ENCODE data around the gene WDR91. TPM values are rescaled to one million over a fixed set of nuclear protein-coding genes. Genes with fewer than 3 reads are reported as not detected.
A peak's percentile ranks its signal among the peaks of the same experiment; 100 is the strongest.

Gene WDR91
- total and polyA plus RNA-seq, 4 donors: 5.8 to 19.0 (median 9.2) TPM

DNA sequence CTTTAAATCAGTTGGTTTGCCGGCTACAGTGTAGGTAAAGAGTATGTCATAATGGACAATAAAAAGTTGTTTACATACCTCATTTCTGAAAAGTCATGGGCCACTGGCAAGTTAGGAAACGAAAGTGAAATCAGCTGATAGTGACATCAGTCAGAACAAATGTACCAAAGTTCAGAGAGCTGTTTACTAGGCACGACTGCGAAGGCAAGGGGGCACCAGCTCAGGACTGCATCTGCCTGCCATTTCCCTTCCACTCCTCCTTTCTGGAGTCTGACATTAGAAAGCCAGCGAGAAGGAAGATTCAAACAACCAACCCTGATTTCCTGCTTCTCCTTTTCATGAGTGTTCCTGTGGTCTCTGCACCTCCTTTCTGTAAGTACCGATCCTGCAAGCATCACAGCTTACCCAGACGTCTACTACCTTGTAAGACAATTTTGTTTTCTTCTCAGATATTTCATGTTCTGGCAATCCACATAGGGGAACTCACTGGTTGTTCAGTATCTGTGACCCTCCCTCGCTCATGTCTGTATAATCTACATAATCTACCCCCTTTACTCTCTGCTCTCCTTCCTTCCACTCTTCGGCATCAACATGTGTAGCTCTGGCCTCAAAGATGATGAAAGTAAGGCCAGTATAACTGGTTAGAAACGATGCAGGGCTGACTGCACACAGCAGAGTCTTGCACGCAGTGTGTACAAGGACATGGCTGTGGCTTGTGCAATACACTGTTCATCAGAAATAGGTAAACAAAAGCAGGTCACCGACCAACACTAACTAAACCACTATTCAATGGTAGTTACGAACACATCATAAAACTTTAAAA, 63.2 kb downstream of the WDR91 start, which contains the start of gene TMEM140 (continued):
- TF ChIP-seq, protein P1, sequence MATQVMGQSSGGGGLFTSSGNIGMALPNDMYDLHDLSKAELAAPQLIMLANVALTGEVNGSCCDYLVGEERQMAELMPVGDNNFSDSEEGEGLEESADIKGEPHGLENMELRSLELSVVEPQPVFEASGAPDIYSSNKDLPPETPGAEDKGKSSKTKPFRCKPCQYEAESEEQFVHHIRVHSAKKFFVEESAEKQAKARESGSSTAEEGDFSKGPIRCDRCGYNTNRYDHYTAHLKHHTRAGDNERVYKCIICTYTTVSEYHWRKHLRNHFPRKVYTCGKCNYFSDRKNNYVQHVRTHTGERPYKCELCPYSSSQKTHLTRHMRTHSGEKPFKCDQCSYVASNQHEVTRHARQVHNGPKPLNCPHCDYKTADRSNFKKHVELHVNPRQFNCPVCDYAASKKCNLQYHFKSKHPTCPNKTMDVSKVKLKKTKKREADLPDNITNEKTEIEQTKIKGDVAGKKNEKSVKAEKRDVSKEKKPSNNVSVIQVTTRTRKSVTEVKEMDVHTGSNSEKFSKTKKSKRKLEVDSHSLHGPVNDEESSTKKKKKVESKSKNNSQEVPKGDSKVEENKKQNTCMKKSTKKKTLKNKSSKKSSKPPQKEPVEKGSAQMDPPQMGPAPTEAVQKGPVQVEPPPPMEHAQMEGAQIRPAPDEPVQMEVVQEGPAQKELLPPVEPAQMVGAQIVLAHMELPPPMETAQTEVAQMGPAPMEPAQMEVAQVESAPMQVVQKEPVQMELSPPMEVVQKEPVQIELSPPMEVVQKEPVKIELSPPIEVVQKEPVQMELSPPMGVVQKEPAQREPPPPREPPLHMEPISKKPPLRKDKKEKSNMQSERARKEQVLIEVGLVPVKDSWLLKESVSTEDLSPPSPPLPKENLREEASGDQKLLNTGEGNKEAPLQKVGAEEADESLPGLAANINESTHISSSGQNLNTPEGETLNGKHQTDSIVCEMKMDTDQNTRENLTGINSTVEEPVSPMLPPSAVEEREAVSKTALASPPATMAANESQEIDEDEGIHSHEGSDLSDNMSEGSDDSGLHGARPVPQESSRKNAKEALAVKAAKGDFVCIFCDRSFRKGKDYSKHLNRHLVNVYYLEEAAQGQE (IDR thresholded peaks at IDR 0.05): peak; percentile 80
- TF ChIP-seq HNF4G (IDR thresholded peaks at IDR 0.05): peak; percentile 41
- peak; percentile 14 to 39 for TF ChIP-seq RAD21 (IDR thresholded peaks at IDR 0.05)
- TF ChIP-seq RXRA (IDR thresholded peaks at IDR 0.05): peak; percentile 69 to 81
- peak; percentile 75 to 86 for TF ChIP-seq HNF4A (conservative IDR thresholded peaks at IDR 0.05)
- peak; percentile 22 to 56 for TF ChIP-seq EGR1 (IDR thresholded peaks at IDR 0.05; ENCODE audit: low read depth in 2 of 2)
- TF ChIP-seq NR2F2 (IDR thresholded peaks at IDR 0.05): no peak
- peak; percentile 92 to 98 for TF ChIP-seq JUND (IDR thresholded peaks at IDR 0.05)
- TF ChIP-seq, protein P2, sequence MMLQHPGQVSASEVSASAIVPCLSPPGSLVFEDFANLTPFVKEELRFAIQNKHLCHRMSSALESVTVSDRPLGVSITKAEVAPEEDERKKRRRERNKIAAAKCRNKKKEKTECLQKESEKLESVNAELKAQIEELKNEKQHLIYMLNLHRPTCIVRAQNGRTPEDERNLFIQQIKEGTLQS (IDR thresholded peaks at IDR 0.05): peak; percentile 80

DNA sequence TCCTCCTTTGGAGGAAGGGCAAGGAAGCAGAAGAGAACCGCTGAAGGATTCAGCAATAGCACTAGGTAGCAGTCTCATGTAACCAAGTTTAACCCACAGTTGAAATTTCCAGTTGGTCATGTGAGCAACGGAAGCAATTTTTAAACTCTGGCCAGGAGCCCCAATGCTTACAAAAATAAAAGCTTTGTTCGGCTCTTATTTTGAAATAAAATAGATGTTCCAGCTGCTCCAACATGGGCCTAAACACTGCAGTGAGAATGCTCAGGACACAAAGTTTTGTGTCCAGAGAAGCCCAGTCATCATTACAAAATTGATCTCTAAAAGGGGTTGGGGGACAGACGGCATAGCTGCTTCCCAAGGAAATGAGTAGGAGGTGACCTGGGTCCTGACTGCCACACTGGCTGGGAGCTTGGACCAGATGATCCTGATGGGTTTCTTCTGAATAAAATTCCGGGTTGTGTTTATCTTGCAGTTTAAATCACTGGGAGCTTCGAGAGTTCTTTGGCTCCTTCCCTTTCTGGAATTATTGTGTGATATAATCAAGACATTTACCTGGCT, 63.9 kb downstream of the WDR91 start:
- H3K9me3 ChIP-seq (ENCODE audit: control insufficient read depth in 4 of 4, low read length in 3 of 4): no peaks in the 10 kb centered on the region
- H3K27me3 ChIP-seq (ENCODE audit: control insufficient read depth in 4 of 4, insufficient read depth in 4 of 4, low read length in 3 of 4): no peaks in the 10 kb centered on the region
- H3K4me3 ChIP-seq (ENCODE audit: low read depth in 1 of 3, low read length in 3 of 3): peak overlapping the region; percentile 49 to 99 (median 93)
- peak overlapping the region; percentile 89 to 100 for H3K9ac ChIP-seq (ENCODE audit: low read depth in 1 of 2, low read length in 2 of 2)
- peak; percentile 34 for DNase-seq (ENCODE audit: low spot score)
- H3K4me1 ChIP-seq (ENCODE audit: control insufficient read depth in 4 of 4, insufficient read depth in 4 of 4, low read length in 3 of 4): peaks cover 2 to 45% (median 20%) of the 10 kb centered on the region in 4 donors
- TF ChIP-seq RXRA (IDR thresholded peaks at IDR 0.05) (no peak), FOXA2 (IDR thresholded peaks at IDR 0.05) (no peak), SP1 (IDR thresholded peaks at IDR 0.05) (no peak), FOXA1 (IDR thresholded peaks at IDR 0.05) (no peak), NR2F2 (IDR thresholded peaks at IDR 0.05) (peak; percentile 29), HNF4A (conservative IDR thresholded peaks at IDR 0.05) (no peak), GABPA (IDR thresholded peaks at IDR 0.05 in 1 of 2, conservative IDR thresholded peaks at IDR 0.05 in 1 of 2) (no peak), RAD21 (IDR thresholded peaks at IDR 0.05) (peak; percentile 21 to 43), HNF4G (IDR thresholded peaks at IDR 0.05) (no peak)
- TF ChIP-seq, protein P3, sequence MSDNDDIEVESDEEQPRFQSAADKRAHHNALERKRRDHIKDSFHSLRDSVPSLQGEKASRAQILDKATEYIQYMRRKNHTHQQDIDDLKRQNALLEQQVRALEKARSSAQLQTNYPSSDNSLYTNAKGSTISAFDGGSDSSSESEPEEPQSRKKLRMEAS (IDR thresholded peaks at IDR 0.05): no peak
- TF ChIP-seq, protein P4, sequence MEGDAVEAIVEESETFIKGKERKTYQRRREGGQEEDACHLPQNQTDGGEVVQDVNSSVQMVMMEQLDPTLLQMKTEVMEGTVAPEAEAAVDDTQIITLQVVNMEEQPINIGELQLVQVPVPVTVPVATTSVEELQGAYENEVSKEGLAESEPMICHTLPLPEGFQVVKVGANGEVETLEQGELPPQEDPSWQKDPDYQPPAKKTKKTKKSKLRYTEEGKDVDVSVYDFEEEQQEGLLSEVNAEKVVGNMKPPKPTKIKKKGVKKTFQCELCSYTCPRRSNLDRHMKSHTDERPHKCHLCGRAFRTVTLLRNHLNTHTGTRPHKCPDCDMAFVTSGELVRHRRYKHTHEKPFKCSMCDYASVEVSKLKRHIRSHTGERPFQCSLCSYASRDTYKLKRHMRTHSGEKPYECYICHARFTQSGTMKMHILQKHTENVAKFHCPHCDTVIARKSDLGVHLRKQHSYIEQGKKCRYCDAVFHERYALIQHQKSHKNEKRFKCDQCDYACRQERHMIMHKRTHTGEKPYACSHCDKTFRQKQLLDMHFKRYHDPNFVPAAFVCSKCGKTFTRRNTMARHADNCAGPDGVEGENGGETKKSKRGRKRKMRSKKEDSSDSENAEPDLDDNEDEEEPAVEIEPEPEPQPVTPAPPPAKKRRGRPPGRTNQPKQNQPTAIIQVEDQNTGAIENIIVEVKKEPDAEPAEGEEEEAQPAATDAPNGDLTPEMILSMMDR (IDR thresholded peaks at IDR 0.05; ENCODE audit: low read depth, low read length, missing input control): no peak
- H3K36me3 ChIP-seq (ENCODE audit: control insufficient read depth in 4 of 4, insufficient read depth in 3 of 4, low read depth in 1 of 4, low read length in 3 of 4): peaks cover 2 to 9% (median 5%) of the 10 kb centered on the region in 4 donors
- H3K27ac ChIP-seq (ENCODE audit: low read depth in 1 of 2, low read length in 2 of 2): peak overlapping the region; percentile 94 to 100
- WGBS: 4% methylated on average over 6 of the region's 6 CpGs

Measured in liver (tissue), 9 donors.